ENCODE results near the gene MSMO1.

The MSMO1 gene

GRCh38 chr4:165370530-165370929 lies 43.1 kb downstream of the MSMO1 start:
- no peaks in the 10 kb centered on the region for H3K4me1 ChIP-seq (ENCODE audit: insufficient read depth, insufficient read length)
- no peak for DNase-seq (ENCODE audit: low read depth, low spot score)
- no peak overlapping the region for H3K4me3 ChIP-seq (ENCODE audit: insufficient read length, low read depth)
- H3K9me3 ChIP-seq (ENCODE audit: insufficient read depth, low read length), result no peaks in the 10 kb centered on the region
- no peak overlapping the region for H3K9ac ChIP-seq (ENCODE audit: insufficient read length, low read depth)
- TF ChIP-seq YY1 (IDR thresholded peaks at IDR 0.05; ENCODE audit: insufficient read depth, insufficient read length), result no peak
- no peak for TF ChIP-seq SUZ12 (IDR thresholded peaks at IDR 0.05; ENCODE audit: extremely low read depth, insufficient read depth, insufficient read length)
- no peak for TF ChIP-seq ZNF274 (IDR thresholded peaks at IDR 0.05; ENCODE audit: low read depth, low read length)
- H3K36me3 ChIP-seq (ENCODE audit: insufficient read depth, insufficient read length, low read length), result no peaks in the 10 kb centered on the region
- no peaks in the 10 kb centered on the region for H3K27me3 ChIP-seq (ENCODE audit: insufficient read depth, insufficient read length)

DNA sequence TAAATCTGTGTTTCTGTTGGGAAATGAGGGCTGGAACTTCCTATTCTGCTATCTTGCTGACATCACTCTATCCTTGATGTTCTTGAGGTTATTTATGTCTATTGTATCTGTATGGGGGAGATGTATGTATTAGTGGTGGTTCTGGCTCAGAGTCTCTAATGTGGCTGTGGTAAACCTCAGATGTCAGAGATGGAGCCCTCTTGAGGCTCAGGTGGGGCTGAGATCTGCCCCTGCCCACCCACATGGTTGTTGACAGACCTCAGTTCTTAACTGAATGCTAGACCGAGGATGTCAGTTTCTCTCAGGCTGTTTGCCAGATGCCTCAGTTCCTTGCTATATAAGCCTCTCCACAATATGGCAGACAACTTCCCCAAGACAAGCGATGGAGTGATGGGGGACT lies 48.0 kb downstream of the MSMO1 start:
- TF ChIP-seq YY1 (IDR thresholded peaks at IDR 0.05; ENCODE audit: insufficient read depth, insufficient read length) (no peak), SUZ12 (IDR thresholded peaks at IDR 0.05; ENCODE audit: extremely low read depth, insufficient read depth, insufficient read length) (no peak), ZNF274 (IDR thresholded peaks at IDR 0.05; ENCODE audit: low read depth, low read length) (no peak)
- H3K36me3 ChIP-seq (ENCODE audit: insufficient read depth, insufficient read length, low read length), result no peaks in the 10 kb centered on the region
- no peak overlapping the region for H3K4me3 ChIP-seq (ENCODE audit: insufficient read length, low read depth)

GRCh38 chr4:165378398-165378744 lies 50.9 kb downstream of the MSMO1 start:
- Histone ChIP-seq H3K36me3 (ENCODE audit: insufficient read depth, insufficient read length, low read length) (no peaks in the 10 kb centered on the region), H3K4me1 (ENCODE audit: insufficient read depth, insufficient read length) (no peaks in the 10 kb centered on the region), H3K27me3 (ENCODE audit: insufficient read depth, insufficient read length) (peaks cover 22% of the 10 kb centered on the region), H3K9me3 (ENCODE audit: insufficient read depth, low read length) (no peaks in the 10 kb centered on the region), H3K4me3 (ENCODE audit: insufficient read length, low read depth) (peak overlapping the region; percentile 66), H3K9ac (ENCODE audit: insufficient read length, low read depth) (peak overlapping the region; percentile 76)
- TF ChIP-seq SUZ12 (IDR thresholded peaks at IDR 0.05; ENCODE audit: extremely low read depth, insufficient read depth, insufficient read length), result no peak
- no peak for TF ChIP-seq YY1 (IDR thresholded peaks at IDR 0.05; ENCODE audit: insufficient read depth, insufficient read length)
- no peak for TF ChIP-seq ZNF274 (IDR thresholded peaks at IDR 0.05; ENCODE audit: low read depth, low read length)
- no peak for DNase-seq (ENCODE audit: low read depth, low spot score)

More for the DNA sequence above, 48.0 kb downstream of the MSMO1 start:
- no peak overlapping the region for H3K9ac ChIP-seq (ENCODE audit: insufficient read length, low read depth)
- H3K4me1 ChIP-seq (ENCODE audit: insufficient read depth, insufficient read length), result no peaks in the 10 kb centered on the region
- peaks cover 21% of the 10 kb centered on the region for H3K27me3 ChIP-seq (ENCODE audit: insufficient read depth, insufficient read length)
- no peak for DNase-seq (ENCODE audit: low read depth, low spot score)
- H3K9me3 ChIP-seq (ENCODE audit: insufficient read depth, low read length), result no peaks in the 10 kb centered on the region

DNA sequence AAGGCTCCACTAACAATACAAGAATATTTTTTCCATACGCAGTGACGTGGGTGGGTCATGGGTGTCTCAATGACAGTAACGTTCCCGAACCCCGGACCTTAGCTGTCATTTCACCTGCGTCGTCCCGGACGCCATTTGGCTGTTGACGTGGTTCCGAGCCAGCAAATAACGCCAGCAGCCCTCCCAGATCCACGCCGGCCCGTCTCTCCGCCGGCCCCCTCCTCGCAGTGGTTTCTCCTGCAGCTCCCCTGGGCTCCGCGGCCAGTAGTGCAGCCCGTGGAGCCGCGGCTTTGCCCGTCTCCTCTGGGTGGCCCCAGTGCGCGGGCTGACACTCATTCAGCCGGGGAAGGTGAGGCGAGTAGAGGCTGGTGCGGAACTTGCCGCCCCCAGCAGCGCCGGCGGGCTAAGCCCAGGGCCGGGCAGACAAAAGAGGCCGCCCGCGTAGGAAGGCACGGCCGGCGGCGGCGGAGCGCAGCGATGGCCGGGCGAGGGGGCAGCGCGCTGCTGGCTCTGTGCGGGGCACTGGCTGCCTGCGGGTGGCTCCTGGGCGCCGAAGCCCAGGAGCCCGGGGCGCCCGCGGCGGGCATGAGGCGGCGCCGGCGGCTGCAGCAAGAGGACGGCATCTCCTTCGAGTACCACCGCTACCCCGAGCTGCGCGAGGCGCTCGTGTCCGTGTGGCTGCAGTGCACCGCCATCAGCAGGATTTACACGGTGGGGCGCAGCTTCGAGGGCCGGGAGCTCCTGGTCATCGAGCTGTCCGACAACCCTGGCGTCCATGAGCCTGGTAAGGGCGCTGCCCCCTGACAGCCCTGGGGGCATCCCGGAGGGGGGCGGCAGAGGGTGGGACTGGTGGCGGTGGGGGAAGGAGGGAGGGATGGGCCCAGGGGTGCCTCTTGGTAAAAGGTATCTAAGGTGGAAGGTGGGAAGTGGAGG lies 51.5 kb downstream of the MSMO1 start, which contains the start of gene CPE:
CPE (plus strand) TSS at position 264 of the 933 bp plus-strand sequence; CDS start at position 478, 214 bp downstream.
- peak; percentile 18 for DNase-seq (ENCODE audit: low read depth, low spot score)
- TF ChIP-seq ZNF274 (IDR thresholded peaks at IDR 0.05; ENCODE audit: low read depth, low read length), result no peak

DNA sequence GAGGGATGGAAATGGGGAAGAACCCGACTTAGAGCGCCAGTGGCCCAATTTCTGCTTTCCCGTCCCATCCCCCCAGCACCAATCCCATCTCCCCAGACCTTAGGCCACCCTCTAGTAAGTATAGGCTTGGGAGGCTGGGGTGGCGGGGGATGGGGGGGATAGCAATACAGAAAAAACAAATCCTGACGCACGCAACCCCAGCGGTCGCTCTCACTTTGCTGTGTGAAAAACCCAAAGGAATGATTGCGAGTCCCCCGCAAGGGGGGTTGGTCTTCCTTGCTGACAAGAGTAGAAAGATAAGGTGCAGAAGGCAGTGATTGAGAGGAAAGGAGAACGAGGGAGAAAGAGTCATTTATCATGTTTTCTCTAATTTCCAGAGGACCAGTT lies 52.2 kb downstream of the MSMO1 start:
- peak overlapping the region; percentile 66 for H3K4me3 ChIP-seq (ENCODE audit: insufficient read length, low read depth)

More for the DNA sequence above, 51.5 kb downstream of the MSMO1 start, which contains the start of gene CPE:
- H3K9me3 ChIP-seq (ENCODE audit: insufficient read depth, low read length), result no peaks in the 10 kb centered on the region
- no peaks in the 10 kb centered on the region for H3K36me3 ChIP-seq (ENCODE audit: insufficient read depth, insufficient read length, low read length)
- peaks cover 22% of the 10 kb centered on the region for H3K27me3 ChIP-seq (ENCODE audit: insufficient read depth, insufficient read length)
- peak within 1 kb of the TSS; percentile 76 for H3K9ac ChIP-seq (ENCODE audit: insufficient read length, low read depth)
- H3K4me3 ChIP-seq (ENCODE audit: insufficient read length, low read depth), result peak within 1 kb of the TSS; percentile 66
- H3K4me1 ChIP-seq (ENCODE audit: insufficient read depth, insufficient read length), result no peaks in the 10 kb centered on the region

DNA sequence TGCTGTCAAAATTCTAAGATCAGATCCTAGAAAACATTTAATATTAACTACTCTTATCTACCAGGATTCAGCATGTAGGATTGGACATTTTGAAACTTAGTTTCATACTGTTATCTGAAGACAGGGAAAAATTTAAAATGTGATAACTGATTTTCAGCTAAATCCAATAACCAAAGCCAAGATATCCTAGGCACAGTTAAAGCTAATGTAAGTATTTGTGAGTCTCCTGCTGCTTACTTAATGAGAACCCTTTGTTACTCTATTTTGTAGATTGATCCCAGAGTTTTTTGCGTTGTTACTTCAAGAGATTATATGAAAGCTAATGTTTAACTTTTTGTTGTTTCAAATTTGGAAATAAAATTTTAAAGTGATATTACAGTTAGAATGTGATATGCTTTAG lies 53.3 kb downstream of the MSMO1 start:
- H3K4me3 ChIP-seq (ENCODE audit: insufficient read length, low read depth), result no peak overlapping the region
- H3K9ac ChIP-seq (ENCODE audit: insufficient read length, low read depth), result no peak overlapping the region
- H3K36me3 ChIP-seq (ENCODE audit: insufficient read depth, insufficient read length, low read length), result no peaks in the 10 kb centered on the region
- no peak for DNase-seq (ENCODE audit: low read depth, low spot score)
- no peaks in the 10 kb centered on the region for H3K9me3 ChIP-seq (ENCODE audit: insufficient read depth, low read length)
- H3K27me3 ChIP-seq (ENCODE audit: insufficient read depth, insufficient read length), result peaks cover 22% of the 10 kb centered on the region
- no peaks in the 10 kb centered on the region for H3K4me1 ChIP-seq (ENCODE audit: insufficient read depth, insufficient read length)
- TF ChIP-seq SUZ12 (IDR thresholded peaks at IDR 0.05; ENCODE audit: extremely low read depth, insufficient read depth, insufficient read length) (no peak), ZNF274 (IDR thresholded peaks at IDR 0.05; ENCODE audit: low read depth, low read length) (no peak), YY1 (IDR thresholded peaks at IDR 0.05; ENCODE audit: insufficient read depth, insufficient read length) (no peak)

More for the DNA sequence above, 52.2 kb downstream of the MSMO1 start:
- Histone ChIP-seq H3K9me3 (ENCODE audit: insufficient read depth, low read length) (no peaks in the 10 kb centered on the region), H3K27me3 (ENCODE audit: insufficient read depth, insufficient read length) (peaks cover 22% of the 10 kb centered on the region), H3K9ac (ENCODE audit: insufficient read length, low read depth) (peak overlapping the region; percentile 76), H3K36me3 (ENCODE audit: insufficient read depth, insufficient read length, low read length) (no peaks in the 10 kb centered on the region), H3K4me1 (ENCODE audit: insufficient read depth, insufficient read length) (no peaks in the 10 kb centered on the region)
- TF ChIP-seq YY1 (IDR thresholded peaks at IDR 0.05; ENCODE audit: insufficient read depth, insufficient read length) (no peak), ZNF274 (IDR thresholded peaks at IDR 0.05; ENCODE audit: low read depth, low read length) (no peak), SUZ12 (IDR thresholded peaks at IDR 0.05; ENCODE audit: extremely low read depth, insufficient read depth, insufficient read length) (no peak)
- DNase-seq (ENCODE audit: low read depth, low spot score), result no peak

DNA sequence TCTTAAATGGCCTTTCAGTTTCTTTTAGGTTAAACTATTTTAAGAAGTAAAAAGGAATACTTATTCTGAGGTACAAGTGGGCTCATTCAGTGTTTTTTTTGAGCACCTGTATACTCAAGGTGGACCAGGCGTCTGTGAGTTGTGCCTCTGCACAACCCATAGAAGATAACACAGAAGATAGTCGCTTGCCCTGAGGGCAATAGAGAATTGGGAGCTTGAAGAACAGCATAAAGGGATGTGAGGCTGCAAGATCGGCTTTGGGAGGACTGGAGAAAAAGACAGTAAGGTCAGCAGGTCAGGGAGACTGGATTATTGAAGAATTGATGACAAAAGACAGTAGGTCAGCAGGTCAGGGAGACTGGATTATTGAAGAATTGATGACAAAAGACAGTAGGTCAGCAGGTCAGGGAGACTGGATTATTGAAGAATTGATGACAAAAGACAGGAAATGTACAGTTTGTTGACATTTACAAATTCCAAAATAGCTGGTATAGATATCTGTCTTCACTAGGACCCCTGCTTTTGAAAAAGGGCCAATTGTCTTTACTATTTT lies 54.4 kb downstream of the MSMO1 start:
- Histone ChIP-seq H3K36me3 (ENCODE audit: insufficient read depth, insufficient read length, low read length) (no peaks in the 10 kb centered on the region), H3K9me3 (ENCODE audit: insufficient read depth, low read length) (no peaks in the 10 kb centered on the region), H3K27me3 (ENCODE audit: insufficient read depth, insufficient read length) (peaks cover 22% of the 10 kb centered on the region), H3K9ac (ENCODE audit: insufficient read length, low read depth) (no peak overlapping the region), H3K4me1 (ENCODE audit: insufficient read depth, insufficient read length) (no peaks in the 10 kb centered on the region), H3K4me3 (ENCODE audit: insufficient read length, low read depth) (no peak overlapping the region)
- TF ChIP-seq ZNF274 (IDR thresholded peaks at IDR 0.05; ENCODE audit: low read depth, low read length) (no peak), YY1 (IDR thresholded peaks at IDR 0.05; ENCODE audit: insufficient read depth, insufficient read length) (no peak), SUZ12 (IDR thresholded peaks at IDR 0.05; ENCODE audit: extremely low read depth, insufficient read depth, insufficient read length) (no peak)
- DNase-seq (ENCODE audit: low read depth, low spot score), result no peak
